Calu3 (cell line): ENCODE data around the gene OR5K1. TPM values are rescaled to one million over a fixed set of nuclear protein-coding genes. Genes with fewer than 3 reads are reported as not detected.

ENCODE experiments used
- BruUV-seq: library from RNA; stranded (reverse); fragments of 400-500 nt; replicated peaks from 2 replicates; lab custom pipeline; 2021; lab: Mats Ljungman, UMichigan
- CTCF ChIA-PET: fragments of 300-600 bp; sonication (Branson Sonifier 250); formaldehyde crosslinking; loops from one replicate; lab custom pipeline; 2022; ENCODE audit warnings: antibody characterized with exemption; lab: Charles Lee
- DNase-seq: peaks from one replicate; pipeline ENCODE4 v3.0.0; 2022
- H3K27ac Mint-ChIP-seq: one replicate; pipeline ENCODE4 v1.8.0; 2022; ENCODE audit warnings: mixed read lengths; ENCODE audit not compliant: unreplicated experiment
- H3K27me3 Mint-ChIP-seq: one replicate; pipeline ENCODE4 v1.8.0; 2022; ENCODE audit warnings: mixed read lengths; ENCODE audit not compliant: unreplicated experiment
- H3K36me3 Mint-ChIP-seq: one replicate; pipeline ENCODE4 v1.8.0; 2022; ENCODE audit warnings: mild to moderate bottlenecking, moderate library complexity, mixed read lengths; ENCODE audit not compliant: insufficient read depth, unreplicated experiment
- H3K4me1 Mint-ChIP-seq: one replicate; pipeline ENCODE4 v1.8.0; 2022; ENCODE audit warnings: mild to moderate bottlenecking, low read depth, mixed read lengths; ENCODE audit not compliant: unreplicated experiment
- H3K4me3 Mint-ChIP-seq: one replicate; pipeline ENCODE4 v1.8.0; 2022; ENCODE audit warnings: mild to moderate bottlenecking, low read depth, moderate library complexity, mixed read lengths; ENCODE audit not compliant: unreplicated experiment
- H3K9me3 Mint-ChIP-seq: one replicate; pipeline ENCODE4 v1.8.0; 2022; ENCODE audit warnings: low read depth, mixed read lengths; ENCODE audit not compliant: unreplicated experiment
- intact Hi-C: fragments of 100-400 bp; cut with micrococcal nuclease; formaldehyde crosslinking; loops from one replicate; pipeline ENCODE4 v1.10.0; 2022; ENCODE audit not compliant: unreplicated experiment
- total RNA-seq: library from RNA; stranded (reverse); gene quantifications from 2 replicates; pipeline ENCODE4 v1.2.3, GENCODE V29; 2022
- TF ChIP-seq, protein P1 (sequence below): fragments of 200-600 bp; IDR thresholded peaks from one replicate; pipeline ENCODE4 v1.8.0; 2022; ENCODE audit warnings: antibody characterized with exemption; ENCODE audit not compliant: unreplicated experiment

The OR5K1 gene
- total RNA-seq, 1 experiment from 2014 or later = not detected

DNA sequence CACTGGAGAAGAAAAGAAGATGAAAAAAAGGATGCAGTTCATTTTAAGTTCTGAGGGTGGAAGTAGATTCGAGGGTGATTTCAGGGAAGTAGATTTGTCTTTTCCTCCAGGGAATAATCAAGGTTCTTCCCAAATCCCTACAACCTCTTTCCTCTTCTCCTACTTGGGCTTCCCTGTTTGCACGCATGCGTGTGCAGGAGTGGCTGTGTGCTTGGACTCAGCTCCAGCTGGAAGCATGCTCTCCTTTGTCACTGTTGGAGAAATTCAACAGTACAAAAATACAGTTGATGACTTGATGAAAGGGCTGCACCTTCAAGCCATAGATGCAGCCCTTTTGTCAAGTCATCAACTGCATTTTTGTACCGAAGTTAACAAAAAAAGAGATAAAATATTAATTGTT is 38.3 kb downstream of the OR5K1 start:
- Mint-ChIP-seq H3K4me1 (no peaks in the 10 kb centered on the region), H3K27me3 (no peaks in the 10 kb centered on the region), H3K36me3 (no peaks in the 10 kb centered on the region), H3K4me3 (no peak overlapping the region), H3K27ac (no peak overlapping the region), H3K9me3 (no peaks in the 10 kb centered on the region)
- CTCF ChIA-PET = no interaction called here
- BruUV-seq = no TSS peak
- no peak for DNase-seq
- intact Hi-C loops = no loop called here
- TF ChIP-seq, protein P1, sequence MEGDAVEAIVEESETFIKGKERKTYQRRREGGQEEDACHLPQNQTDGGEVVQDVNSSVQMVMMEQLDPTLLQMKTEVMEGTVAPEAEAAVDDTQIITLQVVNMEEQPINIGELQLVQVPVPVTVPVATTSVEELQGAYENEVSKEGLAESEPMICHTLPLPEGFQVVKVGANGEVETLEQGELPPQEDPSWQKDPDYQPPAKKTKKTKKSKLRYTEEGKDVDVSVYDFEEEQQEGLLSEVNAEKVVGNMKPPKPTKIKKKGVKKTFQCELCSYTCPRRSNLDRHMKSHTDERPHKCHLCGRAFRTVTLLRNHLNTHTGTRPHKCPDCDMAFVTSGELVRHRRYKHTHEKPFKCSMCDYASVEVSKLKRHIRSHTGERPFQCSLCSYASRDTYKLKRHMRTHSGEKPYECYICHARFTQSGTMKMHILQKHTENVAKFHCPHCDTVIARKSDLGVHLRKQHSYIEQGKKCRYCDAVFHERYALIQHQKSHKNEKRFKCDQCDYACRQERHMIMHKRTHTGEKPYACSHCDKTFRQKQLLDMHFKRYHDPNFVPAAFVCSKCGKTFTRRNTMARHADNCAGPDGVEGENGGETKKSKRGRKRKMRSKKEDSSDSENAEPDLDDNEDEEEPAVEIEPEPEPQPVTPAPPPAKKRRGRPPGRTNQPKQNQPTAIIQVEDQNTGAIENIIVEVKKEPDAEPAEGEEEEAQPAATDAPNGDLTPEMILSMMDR = no peak

DNA sequence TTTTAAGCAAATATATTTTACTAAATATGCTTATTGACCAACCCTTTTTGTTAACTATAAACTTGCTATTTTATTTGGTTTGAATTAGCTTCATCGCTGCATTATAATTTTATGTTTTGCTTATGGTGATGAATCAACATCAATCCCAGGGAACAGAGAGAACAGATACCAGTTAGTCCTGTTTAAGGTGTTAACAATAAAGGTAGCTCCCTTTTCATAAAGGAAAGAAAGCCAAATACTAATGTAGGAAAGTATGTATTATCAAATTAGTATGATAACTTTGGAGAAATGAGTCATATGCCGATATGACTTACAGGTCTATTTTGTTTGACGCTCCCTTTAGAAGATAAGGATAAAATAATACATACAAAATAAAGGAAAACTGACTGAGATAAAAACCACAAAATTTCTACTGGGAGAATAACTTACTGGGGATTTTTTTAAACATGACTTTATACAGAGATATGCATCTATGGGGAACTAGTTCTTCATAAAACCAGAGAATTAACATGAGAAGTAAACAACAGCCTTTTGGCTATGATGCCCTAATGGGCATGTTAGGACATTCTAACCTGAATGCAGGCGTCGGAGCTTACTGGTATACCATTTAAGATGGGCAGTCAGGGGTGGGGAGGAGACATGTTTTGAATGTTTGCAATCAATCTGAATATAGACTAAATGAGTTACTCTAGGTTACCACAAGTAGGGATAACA is 39.0 kb downstream of the OR5K1 start:
- no peaks in the 10 kb centered on the region for H3K9me3 Mint-ChIP-seq
- CTCF ChIA-PET = no interaction called here
- H3K36me3 Mint-ChIP-seq = no peaks in the 10 kb centered on the region
- intact Hi-C loops = no loop called here
- no peaks in the 10 kb centered on the region for H3K27me3 Mint-ChIP-seq
- no peak overlapping the region for H3K4me3 Mint-ChIP-seq
- no peak overlapping the region for H3K27ac Mint-ChIP-seq
- DNase-seq = no peak
- H3K4me1 Mint-ChIP-seq = no peaks in the 10 kb centered on the region
- no TSS peak for BruUV-seq
- TF ChIP-seq, protein P1 = no peak

DNA sequence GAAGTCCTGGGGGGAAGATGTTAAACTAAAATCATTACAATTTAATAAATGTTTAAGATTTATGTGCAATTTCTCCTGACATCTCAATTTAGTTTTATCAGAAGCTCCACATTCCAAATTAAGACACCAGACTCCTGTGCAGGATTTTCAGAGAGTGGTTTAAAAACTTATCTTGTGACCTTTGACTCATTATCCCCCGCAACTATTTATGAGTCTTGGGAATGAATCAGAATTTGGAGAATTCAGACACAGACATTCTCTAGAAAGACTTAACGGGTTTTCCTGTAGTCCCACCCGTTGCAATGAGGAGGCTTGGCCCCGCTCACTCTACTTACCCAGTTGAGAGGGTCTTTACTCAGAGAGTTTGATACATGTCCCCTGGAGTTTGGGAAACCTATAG is 41.5 kb downstream of the OR5K1 start:
- no peak for DNase-seq
- CTCF ChIA-PET = no interaction called here
- TF ChIP-seq, protein P1 = no peak
- Mint-ChIP-seq H3K4me1 (no peaks in the 10 kb centered on the region), H3K27ac (no peak overlapping the region), H3K27me3 (no peaks in the 10 kb centered on the region), H3K36me3 (no peaks in the 10 kb centered on the region), H3K4me3 (no peak overlapping the region), H3K9me3 (no peaks in the 10 kb centered on the region)
- BruUV-seq = no TSS peak
- intact Hi-C loops = no loop called here

DNA sequence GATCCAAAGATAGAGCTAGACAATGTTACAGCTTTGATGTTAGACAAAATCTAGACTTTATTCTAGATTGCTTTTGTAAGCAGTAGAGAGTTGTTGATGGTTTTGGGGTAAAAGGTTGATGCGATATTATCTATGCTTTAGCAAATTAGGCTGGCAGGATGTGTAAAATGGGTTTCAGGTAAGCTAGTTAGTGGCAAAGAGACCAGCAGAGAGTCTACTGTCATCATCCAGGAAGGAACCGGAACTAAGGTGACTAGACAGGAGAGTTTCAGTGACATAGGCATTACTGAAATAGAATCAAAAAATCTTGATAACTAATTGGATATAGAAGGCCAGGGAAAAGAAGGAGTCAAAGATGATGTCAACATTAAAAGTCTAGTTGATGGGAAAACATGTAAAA is 45.6 kb downstream of the OR5K1 start:
- no peaks in the 10 kb centered on the region for H3K36me3 Mint-ChIP-seq
- H3K9me3 Mint-ChIP-seq = no peaks in the 10 kb centered on the region
- BruUV-seq = no TSS peak
- DNase-seq = no peak
- no peak overlapping the region for H3K27ac Mint-ChIP-seq
- intact Hi-C loops = no loop called here
- H3K27me3 Mint-ChIP-seq = no peaks in the 10 kb centered on the region
- no peak overlapping the region for H3K4me3 Mint-ChIP-seq
- H3K4me1 Mint-ChIP-seq = no peaks in the 10 kb centered on the region
- TF ChIP-seq, protein P1 = no peak
- CTCF ChIA-PET = no interaction called here
